ENCODE results near the gene CPNE4.

The CPNE4 gene

GRCh38 chr3:131738095-131738494, 296.7 kb downstream of the CPNE4 start:
- DNase-seq (ENCODE audit: low read depth, low spot score), result no peak

DNA sequence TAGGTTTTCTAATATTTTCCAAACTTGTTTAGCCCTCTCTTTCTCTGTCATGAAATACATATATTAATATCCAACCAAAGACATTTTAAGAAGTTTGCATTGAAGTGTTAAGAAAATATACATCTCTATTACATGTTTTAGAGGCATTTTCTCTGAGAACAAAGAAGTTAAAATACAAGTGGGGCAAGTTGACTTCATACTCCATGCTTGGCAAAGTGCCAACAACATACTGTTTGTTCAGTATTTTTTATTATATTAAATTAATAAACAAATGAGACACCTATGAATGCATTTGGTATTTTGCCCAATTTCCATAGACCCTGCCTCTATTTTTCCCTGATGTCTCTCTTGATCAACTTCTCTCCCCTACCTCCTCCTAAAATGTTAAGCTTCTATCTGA, 299.3 kb downstream of the CPNE4 start:
- DNase-seq (ENCODE audit: low read depth, low spot score), result no peak

GRCh38 chr3:131735116-131735515, 299.7 kb downstream of the CPNE4 start:
- DNase-seq (ENCODE audit: low read depth, low spot score), result peak; percentile 23

- no peak for DNase-seq (ENCODE audit: low read depth, low spot score)
Observed at GRCh38 chr3:131733086-131733841, 301.6 kb downstream of the CPNE4 start.

- DNase-seq (ENCODE audit: low read depth, low spot score), result no peak
Observed at GRCh38 chr3:131731709-131732108, 303.1 kb downstream of the CPNE4 start.

DNA sequence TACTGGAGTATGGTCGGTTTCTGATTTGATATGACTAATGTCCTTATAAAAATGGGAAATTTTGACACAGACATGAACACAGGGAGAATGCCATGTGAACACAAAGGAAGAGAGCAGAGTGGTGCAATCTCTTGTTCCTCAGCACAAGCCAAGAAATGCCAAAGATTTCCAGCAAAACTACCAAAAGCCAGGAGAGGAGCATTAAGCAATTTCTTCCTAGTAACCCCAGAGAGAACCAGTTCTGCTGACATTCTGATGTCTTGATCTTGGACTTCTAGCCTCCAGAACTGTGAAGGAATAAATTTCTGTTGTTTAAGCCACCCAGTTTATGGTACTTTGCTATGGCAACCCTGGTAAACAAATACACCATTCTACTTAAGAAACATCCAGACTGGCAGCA, 304.2 kb downstream of the CPNE4 start:
- DNase-seq (ENCODE audit: low read depth, low spot score), result no peak

DNA sequence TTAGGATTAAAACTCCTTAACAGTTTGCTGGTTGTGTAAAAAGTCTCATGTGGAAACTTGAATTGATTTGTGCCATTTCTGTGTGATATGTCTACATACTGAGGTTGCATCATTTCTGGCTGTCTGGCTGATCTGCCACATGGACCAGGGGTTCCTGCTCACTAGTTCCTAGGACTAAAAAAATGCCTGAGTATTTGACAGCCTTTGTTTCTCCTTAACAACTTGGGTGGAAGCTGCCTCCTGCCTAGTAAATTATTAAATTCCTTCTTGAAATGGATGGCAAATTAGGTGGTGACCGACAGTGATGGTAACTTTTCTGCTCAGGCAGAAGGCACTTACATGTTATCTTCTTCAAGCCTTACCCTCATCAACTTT, 305.2 kb downstream of the CPNE4 start:
- DNase-seq (ENCODE audit: low read depth, low spot score), result no peak

DNA sequence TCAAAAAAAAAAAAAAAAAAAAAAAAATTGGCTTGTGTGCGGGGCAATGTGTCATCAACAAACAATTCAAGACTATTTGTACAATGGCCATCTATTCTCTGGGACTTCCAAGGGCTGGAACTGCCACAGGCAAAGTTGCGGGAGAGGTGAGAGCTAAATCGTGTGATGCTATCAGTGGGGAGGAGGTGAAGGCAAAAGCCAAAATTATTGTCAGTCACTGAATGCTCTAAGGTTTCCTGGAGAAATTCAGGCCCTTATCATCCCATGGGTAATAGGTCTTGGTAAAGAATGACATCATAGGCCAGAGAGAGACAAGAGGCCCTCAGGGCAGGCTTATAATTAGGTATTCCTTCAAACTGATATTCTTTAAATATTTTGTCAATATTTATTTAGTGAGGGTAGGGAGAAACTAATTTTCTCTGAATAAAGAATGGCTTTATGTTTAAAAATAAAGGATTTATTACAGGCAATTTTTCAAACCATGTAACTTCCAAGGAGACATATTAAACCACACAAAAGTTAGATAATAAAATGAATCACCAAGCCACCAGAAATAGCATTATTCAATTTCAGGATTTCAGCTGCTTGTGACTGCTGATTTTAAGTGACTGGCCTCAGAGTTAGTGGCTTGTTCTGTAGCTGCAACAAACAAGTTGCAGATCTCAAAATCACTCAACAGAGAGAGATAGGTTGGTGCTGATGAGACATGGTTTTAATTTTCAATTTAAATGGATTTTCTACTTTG, 305.7 kb downstream of the CPNE4 start:
- DNase-seq (ENCODE audit: low read depth, low spot score), result no peak

- DNase-seq (ENCODE audit: low read depth, low spot score), result no peak
Observed at GRCh38 chr3:131725414-131725813, 309.4 kb downstream of the CPNE4 start.

- no peak for DNase-seq (ENCODE audit: low read depth, low spot score)
Observed at GRCh38 chr3:131723343-131723742, 311.5 kb downstream of the CPNE4 start.

DNA sequence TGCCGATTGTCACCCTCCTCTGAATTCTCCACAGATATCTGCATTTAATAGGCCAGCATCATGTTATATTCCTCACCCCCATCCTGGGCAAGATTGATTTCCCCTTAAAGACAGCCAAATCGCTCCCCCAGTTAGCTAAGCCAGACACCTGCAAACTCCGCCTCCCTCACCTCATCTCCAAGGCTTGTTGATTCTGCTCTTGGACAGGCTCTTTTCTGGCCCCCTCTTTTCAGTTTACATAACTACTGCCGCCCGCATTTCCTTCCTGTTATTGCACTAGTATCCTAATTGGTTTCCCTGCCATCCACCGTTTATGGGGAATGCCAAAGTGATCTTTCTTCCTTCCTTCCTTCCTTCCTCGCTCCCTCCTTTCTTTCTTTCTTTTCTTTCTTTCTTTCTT, 317.3 kb downstream of the CPNE4 start:
- DNase-seq (ENCODE audit: low read depth, low spot score), result no peak

DNA sequence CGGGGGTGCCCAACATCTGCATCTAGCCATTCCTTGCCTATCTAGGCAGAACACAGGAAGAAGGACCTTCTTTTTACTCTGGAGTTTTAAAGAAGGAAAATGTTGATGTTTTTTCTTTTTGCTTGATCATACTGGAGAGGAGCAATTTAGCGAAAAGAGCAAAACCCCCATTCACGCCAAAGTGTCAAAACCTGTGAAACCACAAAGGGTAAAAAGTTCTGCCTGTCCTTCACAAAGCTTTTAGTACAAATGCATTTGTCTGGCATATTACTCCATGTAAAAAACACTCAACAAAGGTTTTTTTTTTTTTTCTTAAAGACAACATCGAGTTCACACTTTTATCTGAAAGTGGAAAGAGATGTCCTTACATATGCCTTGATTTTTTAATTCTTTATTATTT, 317.9 kb downstream of the CPNE4 start:
- DNase-seq (ENCODE audit: low read depth, low spot score), result no peak

DNA sequence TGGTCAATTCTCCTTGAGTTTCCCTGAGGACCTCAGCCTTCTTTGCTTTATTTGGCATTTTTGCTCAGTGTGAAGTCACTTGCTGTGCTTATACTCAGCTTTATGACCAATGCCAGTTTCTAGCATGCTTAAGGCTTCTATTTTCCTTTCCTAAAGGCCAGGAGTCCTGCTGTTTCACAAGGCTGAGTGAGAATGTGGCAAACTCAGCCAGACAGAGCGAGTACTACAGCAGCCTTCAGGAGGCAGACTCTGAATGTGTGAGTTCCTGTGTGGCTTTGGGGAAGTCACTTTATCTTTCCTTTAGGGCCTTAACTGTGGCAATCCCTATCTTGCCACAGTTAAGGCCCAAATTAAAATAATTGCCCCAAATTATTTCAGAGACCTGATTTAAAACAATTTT, 318.8 kb downstream of the CPNE4 start:
- DNase-seq (ENCODE audit: low read depth, low spot score), result no peak

GRCh38 chr3:131714585-131715220, 320.1 kb downstream of the CPNE4 start:
- DNase-seq (ENCODE audit: low read depth, low spot score), result no peak

GRCh38 chr3:131713416-131714123, 321.2 kb downstream of the CPNE4 start:
- no peak for DNase-seq (ENCODE audit: low read depth, low spot score)

DNA sequence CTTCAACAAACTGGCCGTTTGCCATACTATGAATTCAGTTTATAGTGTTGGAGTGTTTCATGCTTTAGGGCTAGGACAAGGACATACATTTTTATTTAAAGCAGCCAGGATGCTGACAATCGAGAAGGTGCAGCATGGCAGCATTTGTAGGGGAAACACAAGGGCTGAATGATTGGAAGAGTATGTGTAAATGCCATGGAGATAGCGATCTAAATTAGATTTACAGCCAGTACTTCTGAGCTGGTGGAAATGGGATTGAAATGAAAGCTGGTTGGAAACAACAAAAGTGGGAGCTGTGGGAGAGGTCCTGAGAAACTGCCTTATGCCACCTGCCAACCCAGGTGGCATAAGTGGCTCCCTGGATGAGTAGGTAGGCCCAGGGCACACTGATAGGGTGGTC, 322.2 kb downstream of the CPNE4 start:
- DNase-seq (ENCODE audit: low read depth, low spot score), result no peak

DNA sequence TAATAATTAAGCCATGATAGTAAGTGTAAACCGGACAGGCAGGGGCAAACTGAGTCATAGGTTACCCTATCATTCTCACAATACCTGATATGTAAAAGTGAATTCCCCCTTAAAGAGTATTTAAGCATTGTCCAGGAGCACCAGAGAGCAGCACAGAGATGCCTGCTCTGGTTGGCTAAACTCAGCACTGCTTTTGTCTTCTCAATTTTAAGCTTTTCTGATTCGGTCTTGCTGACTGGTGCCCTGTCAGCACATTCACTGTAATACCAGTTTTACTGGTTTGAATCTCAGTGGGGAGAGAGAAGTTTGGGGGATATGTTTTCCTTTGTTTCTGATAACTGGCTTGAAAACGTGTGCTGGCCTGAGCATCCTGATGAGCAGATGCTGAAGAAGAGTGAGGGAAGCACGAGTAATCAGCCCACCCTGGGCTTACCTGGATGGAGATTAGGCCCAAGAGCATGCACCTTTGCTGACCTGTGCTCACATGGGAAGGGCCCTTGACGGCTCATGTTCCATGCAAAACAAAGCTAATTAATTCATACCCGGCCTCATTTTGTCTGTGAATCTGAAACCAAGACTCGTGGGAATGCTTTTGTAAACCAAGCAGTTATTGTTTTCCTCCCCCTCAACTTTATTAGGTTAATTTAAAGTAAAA, 323.6 kb downstream of the CPNE4 start:
- DNase-seq (ENCODE audit: low read depth, low spot score), result no peak

DNA sequence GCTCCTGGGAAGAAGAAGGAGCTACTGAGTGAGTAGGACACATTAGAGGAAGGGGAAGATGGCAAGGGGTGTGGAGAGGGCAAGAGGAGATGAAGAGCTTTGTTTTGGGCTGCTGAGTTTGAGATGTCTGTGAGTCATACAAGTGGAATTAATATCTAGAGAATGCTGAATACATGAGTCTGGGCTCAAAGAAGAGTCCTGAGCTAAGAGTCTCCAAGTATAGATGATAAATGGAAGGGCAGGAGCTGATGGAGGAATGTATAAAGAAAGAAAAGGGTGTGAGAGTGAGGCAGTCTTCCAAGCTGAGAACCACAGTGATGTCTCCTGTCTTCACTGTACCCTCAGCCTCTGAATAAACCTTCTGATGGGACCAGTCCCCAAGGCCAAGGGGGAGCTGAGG, 326.6 kb downstream of the CPNE4 start:
- peak; percentile 24 for DNase-seq (ENCODE audit: low read depth, low spot score)

DNA sequence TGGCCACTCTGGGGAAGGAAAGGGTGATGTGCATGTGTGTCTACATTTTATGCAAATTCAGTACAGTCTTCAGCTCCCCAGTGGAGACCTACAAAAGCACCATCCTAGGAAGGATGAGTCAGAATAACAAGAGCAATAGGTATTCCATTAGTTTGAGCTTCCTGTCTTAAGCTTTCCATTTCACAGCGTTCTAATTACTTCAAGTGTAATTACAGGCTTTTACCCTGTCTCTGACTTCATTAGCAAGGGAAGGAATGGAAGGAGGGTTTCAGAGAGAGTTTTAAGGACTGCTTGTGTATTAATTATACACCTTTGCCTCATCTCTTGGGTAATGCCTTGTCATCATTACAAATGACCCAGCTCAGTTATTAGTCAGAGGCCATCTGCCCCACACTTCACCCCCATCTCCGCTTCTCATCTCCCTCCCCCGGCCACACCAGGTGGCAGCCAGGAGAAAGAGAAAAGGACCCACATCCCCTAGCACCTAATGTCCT, 329.2 kb downstream of the CPNE4 start:
- peak; percentile 54 for DNase-seq (ENCODE audit: low read depth, low spot score)

- DNase-seq (ENCODE audit: low read depth, low spot score), result no peak
Observed at GRCh38 chr3:131705099-131705498, 329.7 kb downstream of the CPNE4 start.

GRCh38 chr3:131704098-131704497, 330.7 kb downstream of the CPNE4 start:
- DNase-seq (ENCODE audit: low read depth, low spot score), result peak; percentile 16
